Body of pancreas (tissue), 4 donors: ENCODE measurements around the gene TEAD4. TPM values are rescaled to one million over a fixed set of nuclear protein-coding genes. Genes with fewer than 3 reads are reported as not detected.

Experiments used
- ATAC-seq: fragments of 150-250 bp; one replicate; pipeline ENCODE4 v1.9.1; 2016
- DNase-seq, 4 donors: peaks; one replicate each; pipeline ENCODE4 v3.0.0-alpha.2; 2019
- H3K27ac ChIP-seq, 4 donors: fragments of 200-600 bp; sonication (generic); 1 replicate in 3 of 4; 2 replicates in 1 of 4; pipeline versions ENCODE4 v1.5.1 to v1.6.1; 2016 to 2019; ENCODE audit warnings: mild to moderate bottlenecking in 1 of 4, mixed read lengths in 1 of 4, moderate library complexity in 1 of 4
- H3K27me3 ChIP-seq, 2 donors: fragments of 200-600 bp; sonication (generic); one replicate each; pipeline ENCODE4 v1.6.0; 2016; ENCODE audit warnings: mild to moderate bottlenecking in 1 of 2
- H3K36me3 ChIP-seq, 2 donors: fragments of 200-600 bp; sonication (generic); replicated peaks in 1 of 2; 2 replicates each; pipeline ENCODE4 v1.5.1; 2016; ENCODE audit warnings: low read depth in 2 of 2; ENCODE audit not compliant: insufficient read depth in 1 of 2
- H3K4me1 ChIP-seq: fragments of 200-600 bp; sonication (generic); one replicate; pipeline ENCODE4 v1.6.0; 2016
- H3K4me3 ChIP-seq, 2 donors: fragments of 200-600 bp; sonication (generic); 1 replicate in 1 of 2; 2 replicates in 1 of 2; pipeline ENCODE4 v1.5.1; 2016 to 2019
- H3K9me3 ChIP-seq, 3 donors: fragments of 200-600 bp; sonication (generic); 1 replicate in 2 of 3; 2 replicates in 1 of 3; pipeline ENCODE4 v1.5.1; 2016
- CTCF ChIP-seq, 7 experiments: fragments of 450-650 bp in 4 of 7; fragments of 200-600 bp in 3 of 7; sonication (generic) in 3 of 7; IDR thresholded peaks; one replicate each; pipeline ENCODE4 v1.5.1; 2016 to 2019; ENCODE audit warnings: antibody characterized with exemption in 7 of 7
- POLR2A ChIP-seq, 3 donors: fragments of 450-650 bp; IDR thresholded peaks; one replicate each; pipeline ENCODE4 v1.6.1; 2016; ENCODE audit warnings: antibody characterized with exemption in 3 of 3, mild to moderate bottlenecking in 2 of 3
- WGBS, 2 donors: methylation state at CpG; one replicate each; pipeline ENCODE4 v1.1.5; 2017; 5-methylcytosine and 5-hydroxymethylcytosine counted together
- intact Hi-C: fragments of 100-400 bp; cut with DNase I; formaldehyde crosslinking; loops from one replicate; pipeline ENCODE4 v1.15.1; 2023
- total RNA-seq, 2 donors: library from RNA; depleted of rRNA; stranded (reverse); fragments of >200 nt; gene quantifications; one replicate each; pipeline ENCODE4 v1.1.0, GENCODE V29; 2016

Gene TEAD4
- total RNA-seq, 2 donors from 2014 or later = 25.1 to 28.5 TPM

GRCh38 chr12:3032770-3033538, 73.8 kb downstream of the TEAD4 start:
- H3K4me3 ChIP-seq = no peak overlapping the region
- H3K36me3 ChIP-seq = peaks cover 0 to 2% of the 10 kb centered on the region in 2 donors
- intact Hi-C loops = loop anchor here (10.0 kb wide), 2 partner anchors 68 to 168 kb away; no protein-coding TSS in a partner anchor
- ATAC-seq (peak; percentile 15), DNase-seq (peak; percentile 31 to 52 (median 40))
- WGBS, 2 donors = 42 to 58% methylated on average over 13 to 23 of the region's 27 CpGs
- H3K27me3 ChIP-seq = no peaks in the 10 kb centered on the region
- TF ChIP-seq CTCF (IDR thresholded peaks at IDR 0.05) (no peak), POLR2A (IDR thresholded peaks at IDR 0.05) (no peak)
- H3K9me3 ChIP-seq = no peaks in the 10 kb centered on the region
- H3K4me1 ChIP-seq = peaks cover 32% of the 10 kb centered on the region
- peak overlapping the region; percentile 60 to 74 (median 66) for H3K27ac ChIP-seq

- no peak for TF ChIP-seq POLR2A (IDR thresholded peaks at IDR 0.05)
- TF ChIP-seq CTCF (IDR thresholded peaks at IDR 0.05) = no peak
- Histone ChIP-seq H3K27me3 (no peaks in the 10 kb centered on the region), H3K4me3 (no peak overlapping the region), H3K27ac (peak overlapping the region in 3 of 4 donors; percentile 63 to 74 (median 68)), H3K4me1 (peaks cover 32% of the 10 kb centered on the region), H3K36me3 (peaks cover 4 to 6% of the 10 kb centered on the region in 2 donors), H3K9me3 (no peaks in the 10 kb centered on the region)
- no peak for ATAC-seq
- no peak for DNase-seq
- intact Hi-C loops = loop anchor here (10.0 kb wide), 2 partner anchors 69 to 169 kb away; no protein-coding TSS in a partner anchor
- 78 to 80% methylated on average over 8 of the region's 8 CpGs for WGBS, 2 donors
Observed at GRCh38 chr12:3033539-3033867, 74.3 kb downstream of the TEAD4 start.

GRCh38 chr12:3034067-3034750, 75.0 kb downstream of the TEAD4 start:
- no peaks in the 10 kb centered on the region for H3K9me3 ChIP-seq
- no peaks in the 10 kb centered on the region for H3K27me3 ChIP-seq
- peaks cover 32% of the 10 kb centered on the region for H3K4me1 ChIP-seq
- 37 to 38% methylated on average over 10 of the region's 10 CpGs for WGBS, 2 donors
- DNase-seq (peak; percentile 77 to 85 (median 78)), ATAC-seq (peak; percentile 76)
- no peak overlapping the region for H3K27ac ChIP-seq
- TF ChIP-seq CTCF (IDR thresholded peaks at IDR 0.05) = peak; percentile 42 to 80 (median 73)
- TF ChIP-seq POLR2A (IDR thresholded peaks at IDR 0.05) = no peak
- intact Hi-C loops = loop anchor here (10.0 kb wide), 2 partner anchors 69 to 169 kb away; no protein-coding TSS in a partner anchor
- no peak overlapping the region for H3K4me3 ChIP-seq
- peaks cover 6% of the 10 kb centered on the region in 2 donors for H3K36me3 ChIP-seq

GRCh38 chr12:3035171-3035570, 76.0 kb downstream of the TEAD4 start:
- TF ChIP-seq POLR2A (IDR thresholded peaks at IDR 0.05) (no peak), CTCF (IDR thresholded peaks at IDR 0.05) (no peak)
- Histone ChIP-seq H3K27ac (no peak overlapping the region), H3K36me3 (peaks cover 6% of the 10 kb centered on the region in 2 donors), H3K4me1 (peaks cover 32% of the 10 kb centered on the region), H3K9me3 (no peaks in the 10 kb centered on the region), H3K4me3 (no peak overlapping the region), H3K27me3 (no peaks in the 10 kb centered on the region)
- intact Hi-C loops = loop anchor here (10.0 kb wide), 2 partner anchors 70 to 170 kb away; no protein-coding TSS in a partner anchor
- DNase-seq (no peak), ATAC-seq (no peak)
- WGBS, 2 donors = 77 to 78% methylated on average over 5 of the region's 5 CpGs
